IMR-90 (cell line): ENCODE results near the gene SBF2. TPM values are rescaled to one million over a fixed set of nuclear protein-coding genes. Genes with fewer than 3 reads are reported as not detected.

ENCODE experiments used
- ATAC-seq: fragments of 200-7000 bp; cut with Tn5 transposase; 2 replicates; pipeline ENCODE4 v1.9.1; 2020; ENCODE audit warnings: low read depth, mild to moderate bottlenecking, moderate library complexity
- BruUV-seq: library from RNA; stranded (reverse); fragments of 400-500 nt; replicated peaks from 2 replicates; lab custom pipeline; 2021; lab: Mats Ljungman, UMichigan
- CTCF ChIA-PET: fragments of 300-600 bp; formaldehyde crosslinking; extraction: SDS; loops from one replicate; lab custom pipeline; 2021; ENCODE audit warnings: antibody characterized with exemption; lab: Yijun Ruan, JAX
- POLR2A ChIA-PET: fragments of 300-600 bp; sonication (Branson Sonifier 250); formaldehyde crosslinking; loops from one replicate; lab custom pipeline; 2022; ENCODE audit warnings: antibody characterized with exemption; ENCODE audit not compliant: unreplicated experiment; lab: Charles Lee
- DNase-seq: peaks from one replicate; pipeline ENCODE4 v3.0.0; 2013
- H2AFZ ChIP-seq: replicated peaks from 2 replicates; pipeline ENCODE3; 2013; ENCODE audit warnings: low read length, mild to moderate bottlenecking; ENCODE audit not compliant: poor library complexity
- H2AK5ac ChIP-seq: 2 replicates; pipeline ENCODE4 v1.6.1; 2013; ENCODE audit warnings: low read depth, low read length, inconsistent platforms
- H2AK9ac ChIP-seq: replicated peaks from 2 replicates; pipeline ENCODE3; 2013; ENCODE audit warnings: mild to moderate bottlenecking, low read depth, low read length, moderate library complexity; ENCODE audit not compliant: poor library complexity
- H2BK120ac ChIP-seq: 2 replicates; pipeline ENCODE4 v1.6.1; 2013; ENCODE audit warnings: low read depth, low read length, inconsistent platforms
- H2BK15ac ChIP-seq: 3 replicates; pipeline ENCODE4 v1.6.1; 2013; ENCODE audit warnings: low read depth, low read length, inconsistent platforms
- H2BK20ac ChIP-seq: 2 replicates; pipeline ENCODE4 v1.6.1; 2013; ENCODE audit warnings: low read depth, mild to moderate bottlenecking, inconsistent platforms, low read length, moderate library complexity
- H2BK5ac ChIP-seq: 2 replicates; pipeline ENCODE4 v1.6.1; 2013; ENCODE audit warnings: mild to moderate bottlenecking, low read depth, low read length, inconsistent platforms; ENCODE audit not compliant: poor library complexity, severe bottlenecking
- H3K14ac ChIP-seq: replicated peaks from 2 replicates; pipeline ENCODE4 v1.6.1; 2013; ENCODE audit warnings: low read depth, low read length, inconsistent platforms
- H3K18ac ChIP-seq: 2 replicates; pipeline ENCODE4 v1.6.1; 2013; ENCODE audit warnings: low read depth, low read length, control low read depth
- H3K23ac ChIP-seq: 2 replicates; pipeline ENCODE4 v1.6.1; 2013; ENCODE audit warnings: low read depth, low read length, inconsistent platforms
- H3K27ac ChIP-seq: 2 replicates; pipeline ENCODE4 v1.5.1; 2013; ENCODE audit warnings: mild to moderate bottlenecking, control low read depth, low read length; ENCODE audit not compliant: insufficient read depth
- H3K27me3 ChIP-seq: 2 replicates; pipeline ENCODE4 v1.6.1; 2013; ENCODE audit warnings: low read length; ENCODE audit not compliant: control insufficient read depth, insufficient read depth
- H3K36me3 ChIP-seq: 2 replicates; pipeline ENCODE4 v1.6.1; 2013; ENCODE audit warnings: low read length, mixed read lengths; ENCODE audit not compliant: control insufficient read depth, insufficient read depth
- H3K4ac ChIP-seq: 2 replicates; pipeline ENCODE4 v1.6.1; 2013; ENCODE audit warnings: low read depth, low read length, inconsistent platforms
- H3K4me1 ChIP-seq: 2 replicates; pipeline ENCODE4 v1.6.1; 2013; ENCODE audit warnings: low read length, mixed read lengths; ENCODE audit not compliant: control insufficient read depth, insufficient read depth
- H3K4me2 ChIP-seq: 2 replicates; pipeline ENCODE4 v1.6.1; 2013; ENCODE audit warnings: low read depth, mild to moderate bottlenecking, control low read depth, low read length, moderate library complexity
- H3K4me3 ChIP-seq: 2 replicates; pipeline ENCODE4 v1.5.1; 2013; ENCODE audit warnings: low read depth, mild to moderate bottlenecking, control low read depth, low read length, moderate library complexity; ENCODE audit not compliant: insufficient read depth
- H3K56ac ChIP-seq: 2 replicates; pipeline ENCODE4 v1.6.1; 2013; ENCODE audit warnings: low read length, inconsistent platforms; ENCODE audit not compliant: insufficient read depth; ENCODE audit errors: extremely low read depth
- H3K79me1 ChIP-seq, 2 experiments: 2 replicates each; pipeline ENCODE4 v1.6.1; 2013; ENCODE audit warnings: low read length in 2 of 2, inconsistent platforms in 1 of 2, low read depth in 1 of 2
- H3K9ac ChIP-seq: 2 replicates; pipeline ENCODE4 v1.6.1; 2013; ENCODE audit warnings: low read depth, low read length, control low read depth
- H3K9me1 ChIP-seq: 2 replicates; pipeline ENCODE4 v1.6.1; 2013; ENCODE audit warnings: low read length, inconsistent platforms; ENCODE audit not compliant: insufficient read depth
- H3K9me3 ChIP-seq: 2 replicates; pipeline ENCODE4 v1.6.1; 2013; ENCODE audit warnings: low read length; ENCODE audit not compliant: control insufficient read depth, insufficient read depth
- H4K20me1 ChIP-seq: 2 replicates; pipeline ENCODE4 v1.6.1; 2013; ENCODE audit warnings: low read length, inconsistent platforms; ENCODE audit not compliant: insufficient read depth
- H4K5ac ChIP-seq: 2 replicates; pipeline ENCODE4 v1.6.1; 2013; ENCODE audit warnings: mild to moderate bottlenecking, low read depth, low read length, control low read depth
- H4K8ac ChIP-seq, 2 experiments: 2 replicates each; pipeline ENCODE4 v1.6.1; 2013; ENCODE audit warnings: low read depth in 2 of 2, low read length in 2 of 2, control low read depth in 1 of 2, inconsistent platforms in 1 of 2
- H4K91ac ChIP-seq: 2 replicates; pipeline ENCODE4 v1.6.1; 2013; ENCODE audit warnings: low read depth, low read length, inconsistent platforms; ENCODE audit not compliant: insufficient read depth
- MAZ ChIP-seq: IDR thresholded peaks from 2 replicates; pipeline ENCODE4 v1.6.1; 2012; ENCODE audit warnings: low read depth, mild to moderate bottlenecking, low read length, improper control_type of control experiment, moderate library complexity, borderline replicate concordance
- MXI1 ChIP-seq: IDR thresholded peaks from 2 replicates; pipeline ENCODE4 v1.6.1; 2012; ENCODE audit warnings: low read depth, mild to moderate bottlenecking, low read length, moderate library complexity, borderline replicate concordance
- NFE2L2 ChIP-seq: fragments of 150-350 bp; IDR thresholded peaks from 2 replicates; pipeline ENCODE4 v1.6.1; 2016; ENCODE audit warnings: low read depth, mild to moderate bottlenecking, low read length
- POLR2A ChIP-seq: IDR thresholded peaks from 2 replicates; pipeline ENCODE4 v1.6.1; 2012; ENCODE audit warnings: mild to moderate bottlenecking, low read depth, low read length
- RAD21 ChIP-seq: IDR thresholded peaks from 2 replicates; pipeline ENCODE4 v1.6.1; 2012; ENCODE audit warnings: low read length, improper control_type of control experiment
- RFX5 ChIP-seq: IDR thresholded peaks from 2 replicates; pipeline ENCODE4 v1.8.0; 2012; ENCODE audit warnings: low read depth, mild to moderate bottlenecking, low read length, moderate library complexity
- WGBS, 2 experiments: methylation state at CpG; one replicate each; pipeline versions ENCODE4 v1.1.5 to v1.1.7; 2013; ENCODE audit warnings: missing lambda C conversion rate in 2 of 2; ENCODE audit not compliant: insufficient read length in 1 of 2; ENCODE audit errors: extremely low coverage in 2 of 2; 5-methylcytosine and 5-hydroxymethylcytosine counted together
- dilution Hi-C: fragments of 300-500 bp; cut with HindIII; formaldehyde crosslinking; loops from one replicate; pipeline ENCODE4 v1.14.3; 2018; ENCODE audit warnings: low sequenced_read_pairs; ENCODE audit not compliant: unreplicated experiment
- in situ Hi-C: fragments of 300-500 bp; cut with MboI; formaldehyde crosslinking; loops from 3 replicates; pipeline ENCODE4 v1.14.3; 2019; ENCODE audit warnings: low sequenced_read_pairs, inconsistent platforms, mixed read lengths
- intact Hi-C: fragments of 100-400 bp; cut with micrococcal nuclease; formaldehyde crosslinking; loops from 2 replicates; pipeline ENCODE4 v1.10.0; 2022
- polyA plus RNA-seq, 3 experiments: library from polyadenylated mRNA; depleted of rRNA; stranded (reverse); fragments of >200 nt; gene quantifications; 2 replicates each; pipeline ENCODE4 v1.2.3, GENCODE V29; 2012; ENCODE audit warnings: low replicate concordance in 1 of 3
- total RNA-seq: library from RNA; depleted of rRNA; stranded (reverse); fragments of >200 nt; gene quantifications from 2 replicates; pipeline ENCODE4 v1.2.3, GENCODE V29; 2012
- TF ChIP-seq, protein P1 (sequence below): fragments of 150-350 bp; IDR thresholded peaks from 2 replicates; pipeline ENCODE4 v1.6.1; 2017; ENCODE audit warnings: mild to moderate bottlenecking, antibody characterized with exemption, low read length, low read depth

Gene SBF2
- total and polyA plus RNA-seq, 2 of the 4 experiments (the other 2 are of a cell fraction), result 23.8 to 51.8 TPM

DNA sequence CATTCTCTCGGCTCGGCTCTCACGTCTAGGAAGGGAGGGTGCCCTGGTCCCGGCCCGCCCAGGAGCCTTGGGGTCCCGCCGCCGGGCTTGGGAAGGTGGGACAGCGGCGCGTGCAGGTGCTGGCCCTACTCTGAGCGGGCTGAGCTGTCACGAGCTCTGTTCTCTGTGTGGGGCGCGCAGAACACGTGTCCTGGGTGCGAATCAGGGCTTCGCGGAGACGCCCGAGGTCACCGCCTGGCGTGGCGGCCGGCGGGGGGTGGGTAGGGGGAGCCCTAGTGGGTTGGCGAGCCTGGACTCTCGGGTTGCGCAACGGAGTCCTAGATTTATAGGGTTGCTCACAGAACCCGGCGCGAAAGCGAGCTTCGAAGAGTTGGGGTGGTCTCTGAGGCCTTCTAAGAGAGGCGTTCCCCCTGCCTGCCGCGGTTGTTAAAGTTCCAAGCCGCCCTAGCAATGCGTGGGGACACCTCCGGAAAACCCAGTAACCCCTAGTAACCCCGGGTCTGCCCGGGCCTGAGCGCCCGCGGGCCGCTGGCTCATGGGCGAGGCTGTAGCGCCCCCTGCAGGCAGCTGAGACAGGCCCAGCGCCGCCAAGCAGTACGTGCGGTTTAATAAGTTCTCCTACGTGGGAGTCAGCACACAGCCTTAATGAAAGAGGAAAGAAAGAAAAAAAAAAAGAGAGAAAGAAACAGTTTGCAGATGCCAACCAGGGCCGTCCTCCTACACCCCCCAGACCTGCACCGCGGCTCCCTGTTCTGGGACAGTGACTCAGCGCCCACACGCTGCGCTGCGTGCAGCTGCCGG, 13.6 kb upstream of the SBF2 start (continued):
- TF ChIP-seq, protein P1, sequence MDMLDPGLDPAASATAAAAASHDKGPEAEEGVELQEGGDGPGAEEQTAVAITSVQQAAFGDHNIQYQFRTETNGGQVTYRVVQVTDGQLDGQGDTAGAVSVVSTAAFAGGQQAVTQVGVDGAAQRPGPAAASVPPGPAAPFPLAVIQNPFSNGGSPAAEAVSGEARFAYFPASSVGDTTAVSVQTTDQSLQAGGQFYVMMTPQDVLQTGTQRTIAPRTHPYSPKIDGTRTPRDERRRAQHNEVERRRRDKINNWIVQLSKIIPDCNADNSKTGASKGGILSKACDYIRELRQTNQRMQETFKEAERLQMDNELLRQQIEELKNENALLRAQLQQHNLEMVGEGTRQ, result peak; percentile 49
- TF ChIP-seq RAD21, result peak; percentile 87

DNA sequence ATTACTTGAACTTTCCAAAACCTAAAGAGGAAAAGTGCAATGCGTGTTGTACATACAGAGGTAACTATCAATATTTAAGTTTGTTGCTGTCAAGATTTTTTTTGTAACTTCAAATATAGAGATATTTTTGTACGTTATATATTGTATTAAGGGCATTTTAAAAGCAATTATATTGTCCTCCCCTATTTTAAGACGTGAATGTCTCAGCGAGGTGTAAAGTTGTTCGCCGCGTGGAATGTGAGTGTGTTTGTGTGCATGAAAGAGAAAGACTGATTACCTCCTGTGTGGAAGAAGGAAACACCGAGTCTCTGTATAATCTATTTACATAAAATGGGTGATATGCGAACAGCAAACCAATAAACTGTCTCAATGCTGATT, 13.0 kb upstream of the SBF2 start:
- H3K56ac ChIP-seq, result peak overlapping the region; percentile 92
- H2BK15ac ChIP-seq, result no peak overlapping the region
- H3K27me3 ChIP-seq, result no peaks in the 10 kb centered on the region
- in situ Hi-C loops (loop anchor here (10.0 to 25.0 kb wide), 2 partner anchors 332 to 695 kb away; no protein-coding TSS in a partner anchor), intact Hi-C loops (loop anchor here (1.0 to 10.0 kb wide), 3 partner anchors 192 to 400 kb away; no protein-coding TSS in a partner anchor), dilution Hi-C loops (no loop called here)
- peak overlapping the region; percentile 86 for H2AK9ac ChIP-seq
- peaks cover 4% of the 10 kb centered on the region; the same call in 1 of the 2 replicates for H3K9me1 ChIP-seq
- WGBS, 2 experiments, result no CpG with 5 or more reads among the region's 9 CpGs
- H2BK120ac ChIP-seq, result peak overlapping the region; percentile 24
- peaks cover 0 to 36% of the 10 kb centered on the region in 2 experiments; a peak in 2 of 4 replicates for H3K79me1 ChIP-seq
- peak overlapping the region; percentile 77 for H2AFZ ChIP-seq
- H3K9me3 ChIP-seq, result no peaks in the 10 kb centered on the region
- H3K9ac ChIP-seq, result peak overlapping the region; percentile 76
- H3K4me1 ChIP-seq, result peaks cover 7% of the 10 kb centered on the region
- peak overlapping the region; percentile 92 for H2BK5ac ChIP-seq
- H2AK5ac ChIP-seq, result no peak overlapping the region
- peak overlapping the region; percentile 29; the same call in 1 of the 2 replicates for H4K91ac ChIP-seq
- H3K36me3 ChIP-seq, result peaks cover 22% of the 10 kb centered on the region
- peak overlapping the region; percentile 98 for H3K14ac ChIP-seq
- peak overlapping the region; percentile 70 for H3K18ac ChIP-seq
- POLR2A ChIA-PET, result interaction anchor here (1.1 to 1.6 kb wide), 2 partner anchors 148 to 532 kb away, joined by 3 to 4 read pairs; partner anchors contain the start of gene AMPD3
- peak overlapping the region; percentile 94 for H3K23ac ChIP-seq
- peak overlapping the region; percentile 90 for H3K27ac ChIP-seq
- DNase-seq, result no peak
- H4K8ac ChIP-seq, result peak overlapping the region; percentile 13 to 67; a peak in 3 of 4 replicates
- CTCF ChIA-PET, result interaction anchor here (1.2 kb wide), 1 partner anchor 100 kb away, joined by 3 read pairs; no protein-coding TSS in a partner anchor
- no peak for ATAC-seq
- peak overlapping the region; percentile 65 for H3K4me3 ChIP-seq
- peak overlapping the region; percentile 75 for H3K4ac ChIP-seq
- no TSS peak for BruUV-seq
- H4K5ac ChIP-seq, result peak overlapping the region; percentile 7; the same call in 1 of the 2 replicates
- H4K20me1 ChIP-seq, result peaks cover 43% of the 10 kb centered on the region
- H2BK20ac ChIP-seq, result no peak overlapping the region
- peak overlapping the region; percentile 62 for H3K4me2 ChIP-seq
- TF ChIP-seq MXI1 (no peak), RFX5 (no peak), MAZ (no peak), NFE2L2 (no peak), POLR2A (no peak)
